HCT116 (cell line): ENCODE data around the gene GABBR2. TPM values are rescaled to one million over a fixed set of nuclear protein-coding genes. Genes with fewer than 3 reads are reported as not detected.

Experiments used
- ATAC-seq: fragments of 200-7000 bp; cut with Tn5 transposase; 2 replicates; pipeline ENCODE4 v1.9.1; 2020; ENCODE audit warnings: mild to moderate bottlenecking, moderate library complexity
- BruUV-seq: library from RNA; stranded (reverse); fragments of 400-500 nt; replicated peaks from 2 replicates; lab custom pipeline; 2021; lab: Mats Ljungman, UMichigan
- CTCF ChIA-PET: fragments of 300-600 bp; sonication (Branson Sonifier 250); formaldehyde crosslinking; loops from one replicate; lab custom pipeline; 2021; ENCODE audit warnings: antibody characterized with exemption; lab: Charles Lee
- POLR2A ChIA-PET: fragments of 300-600, 350-600 bp; sonication (Branson Sonifier 250); formaldehyde crosslinking; loops from one replicate; lab custom pipeline; 2021; ENCODE audit warnings: antibody characterized with exemption; lab: Charles Lee
- RAD21 ChIA-PET, 2 experiments: fragments of 300-600 bp; sonication (Branson Sonifier 250); formaldehyde crosslinking; loops; one replicate each; lab custom pipeline; 2023; ENCODE audit warnings: low total read pairs in 2 of 2; ENCODE audit not compliant: uncharacterized antibody in 2 of 2, unreplicated experiment in 2 of 2, low non-redundant PET in 1 of 2; lab: Charles Lee
- DNase-seq: peaks from one replicate; pipeline ENCODE4 v3.0.0-alpha.2; 2010; ENCODE audit warnings: low read depth, low spot score
- H2AFZ ChIP-seq: fragments of 200-600 bp; shearing (Covaris generic), sonication (generic); 2 replicates; pipeline ENCODE4 v1.6.1; 2017; ENCODE audit warnings: low read depth, mixed run types, mixed read lengths, antibody characterized with exemption, low read length; ENCODE audit not compliant: poor library complexity, severe bottlenecking
- H3K27ac ChIP-seq: 2 replicates; pipeline ENCODE4 v1.5.1; 2012; ENCODE audit warnings: low read depth, low read length
- H3K27me3 ChIP-seq: fragments of 200-600 bp; sonication (generic); 2 replicates; pipeline ENCODE4 v1.6.1; 2016; ENCODE audit warnings: mixed run types, low read length, mixed read lengths; ENCODE audit not compliant: insufficient read depth
- H3K36me3 ChIP-seq, 2 experiments: fragments of 200-500 bp in 1 of 2; fragments of 200-600 bp in 1 of 2; sonication (Bioruptor generic) in 1 of 2; sonication (generic) in 1 of 2; 2 replicates each; pipeline versions ENCODE4 v1.5.1 to v1.6.1; 2014 to 2016; ENCODE audit warnings: low read length in 2 of 2, inconsistent platforms in 1 of 2, mixed read lengths in 1 of 2, mixed run types in 1 of 2; ENCODE audit not compliant: insufficient read depth in 2 of 2, control insufficient read depth in 1 of 2
- H3K4me1 ChIP-seq, 2 experiments: fragments of 200-600 bp in 1 of 2; sonication (generic) in 1 of 2; 2 replicates each; pipeline versions ENCODE4 v1.5.1 to v1.6.1; 2012 to 2017; ENCODE audit warnings: low read length in 2 of 2, inconsistent platforms in 1 of 2, mild to moderate bottlenecking in 1 of 2, mixed read lengths in 1 of 2, mixed run types in 1 of 2, moderate library complexity in 1 of 2; ENCODE audit not compliant: insufficient read depth in 2 of 2, control insufficient read depth in 1 of 2
- H3K4me2 ChIP-seq: fragments of 200-600 bp; sonication (generic); 2 replicates; pipeline ENCODE4 v1.6.1; 2017; ENCODE audit warnings: mixed run types, low read length, mixed read lengths
- H3K4me3 ChIP-seq, 2 experiments: fragments of 200-600 bp in 1 of 2; sonication (generic) in 1 of 2; replicated peaks in 1 of 2; 2 replicates each; pipeline ENCODE4 v1.5.1; 2011 to 2016; ENCODE audit warnings: low read length in 2 of 2, control low read depth in 1 of 2, low read depth in 1 of 2, mild to moderate bottlenecking in 1 of 2, mixed read lengths in 1 of 2, mixed run types in 1 of 2
- H3K79me2 ChIP-seq: fragments of 200-600 bp; sonication (generic); 2 replicates; pipeline ENCODE4 v1.6.1; 2017; ENCODE audit warnings: mild to moderate bottlenecking, mixed run types, low read length, moderate library complexity, mixed read lengths; ENCODE audit not compliant: insufficient read depth
- H3K9ac ChIP-seq: fragments of 200-600 bp; sonication (generic); 2 replicates; pipeline ENCODE4 v1.6.1; 2016; ENCODE audit warnings: low read length, mixed read lengths
- H3K9me2 ChIP-seq: fragments of 200-600 bp; sonication (generic), shearing (Covaris generic); 2 replicates; pipeline ENCODE4 v1.6.1; 2017; ENCODE audit warnings: mixed run types, mild to moderate bottlenecking, moderate library complexity; ENCODE audit not compliant: insufficient read depth
- H3K9me3 ChIP-seq, 2 experiments: fragments of 200-500 bp in 1 of 2; fragments of 200-600 bp in 1 of 2; sonication (Bioruptor generic) in 1 of 2; sonication (generic) in 1 of 2; 2 replicates each; pipeline ENCODE4 v1.6.1; 2014 to 2017; ENCODE audit warnings: low read length in 2 of 2, mixed read lengths in 2 of 2, inconsistent platforms in 1 of 2, low read depth in 1 of 2, mild to moderate bottlenecking in 1 of 2, mixed run types in 1 of 2, moderate library complexity in 1 of 2; ENCODE audit not compliant: control insufficient read depth in 1 of 2, insufficient read depth in 1 of 2
- H4K20me1 ChIP-seq: fragments of 200-600 bp; sonication (generic), shearing (Covaris generic); 2 replicates; pipeline ENCODE4 v1.6.1; 2017; ENCODE audit warnings: mixed run types, mild to moderate bottlenecking, moderate library complexity; ENCODE audit not compliant: insufficient read depth
- CBX3 ChIP-seq: IDR thresholded peaks from 2 replicates; pipeline ENCODE4 v1.6.1; 2012; ENCODE audit warnings: low read depth
- CEBPB ChIP-seq: IDR thresholded peaks from 2 replicates; pipeline ENCODE4 v1.6.1; 2012; ENCODE audit warnings: low read depth
- MAX ChIP-seq: IDR thresholded peaks from 2 replicates; pipeline ENCODE4 v1.6.1; 2012
- SIN3A ChIP-seq: IDR thresholded peaks from 2 replicates; pipeline ENCODE4 v1.6.1; 2012; ENCODE audit warnings: low read depth
- YY1 ChIP-seq: IDR thresholded peaks from 2 replicates; pipeline ENCODE4 v1.6.1; 2011; ENCODE audit warnings: low read length, low read depth, moderate library complexity, mild to moderate bottlenecking; ENCODE audit not compliant: insufficient replicate concordance; ENCODE audit errors: extremely low read depth
- ZBTB33 ChIP-seq: IDR thresholded peaks from 2 replicates; pipeline ENCODE4 v1.6.1; 2011; ENCODE audit warnings: mild to moderate bottlenecking, low read length, moderate library complexity; ENCODE audit not compliant: insufficient replicate concordance; ENCODE audit errors: extremely low read depth
- ZNF274 ChIP-seq: fragments of 200-500 bp; sonication (Bioruptor generic); IDR thresholded peaks from 2 replicates; pipeline ENCODE4 v1.6.1; 2014; ENCODE audit warnings: mild to moderate bottlenecking, low read depth, low read length, inconsistent platforms
- intact Hi-C: fragments of 100-400 bp; cut with micrococcal nuclease; formaldehyde crosslinking; loops from 2 replicates; pipeline ENCODE4 v1.10.0; 2022
- total RNA-seq: library from RNA; stranded (reverse); gene quantifications from one replicate; pipeline ENCODE4 v1.2.1, GENCODE V29; 2021; ENCODE audit not compliant: unreplicated experiment

Gene GABBR2
- total RNA-seq, 1 experiment from 2014 or later, result 0.15 TPM

- Histone ChIP-seq H2AFZ (no peak overlapping the region), H3K9me3 (no peaks in the 10 kb centered on the region), H4K20me1 (no peaks in the 10 kb centered on the region), H3K9ac (no peak overlapping the region), H3K4me3 (no peak overlapping the region), H3K27me3 (no peaks in the 10 kb centered on the region), H3K27ac (no peak overlapping the region), H3K4me2 (no peak overlapping the region), H3K4me1 (no peaks in the 10 kb centered on the region), H3K9me2 (no peaks in the 10 kb centered on the region), H3K79me2 (no peaks in the 10 kb centered on the region), H3K36me3 (no peaks in the 10 kb centered on the region)
- BruUV-seq, result no TSS peak
- CTCF ChIA-PET, result interaction anchor here (1.4 kb wide), 1 partner anchor 207 kb away, joined by 7 read pairs; no protein-coding TSS in a partner anchor
- intact Hi-C loops, result loop anchor here (5.0 kb wide), 1 partner anchor 205 kb away; no protein-coding TSS in a partner anchor
- ATAC-seq (no peak), DNase-seq (no peak)
- RAD21 ChIA-PET, result no interaction called here
- POLR2A ChIA-PET, result no interaction called here
- TF ChIP-seq ZBTB33, result no peak
- no peak for TF ChIP-seq YY1
- TF ChIP-seq SIN3A, result no peak
- TF ChIP-seq ZNF274, result no peak
- TF ChIP-seq MAX, result no peak
- TF ChIP-seq CEBPB, result no peak
- no peak for TF ChIP-seq CBX3
These were observed 186.2 kb downstream of the GABBR2 start for GRCh38 chr9:98522487-98522886.

- Histone ChIP-seq H3K4me2 (no peak overlapping the region), H3K27me3 (no peaks in the 10 kb centered on the region), H2AFZ (no peak overlapping the region), H3K4me1 (no peaks in the 10 kb centered on the region), H3K9me2 (no peaks in the 10 kb centered on the region), H3K9me3 (no peaks in the 10 kb centered on the region)
- no TSS peak for BruUV-seq
- POLR2A ChIA-PET, result no interaction called here
- RAD21 ChIA-PET, result no interaction called here
- intact Hi-C loops, result loop anchor here (5.0 kb wide), 1 partner anchor 204 kb away; no protein-coding TSS in a partner anchor
- no peak for DNase-seq
- CTCF ChIA-PET, result no interaction called here
- ATAC-seq, result no peak
- TF ChIP-seq CBX3, result no peak
- TF ChIP-seq, all 23 proteins: peak for 0
- Histone ChIP-seq H4K20me1 (no peaks in the 10 kb centered on the region), H3K36me3 (no peaks in the 10 kb centered on the region), H3K4me3 (no peak overlapping the region), H3K79me2 (no peaks in the 10 kb centered on the region), H3K9ac (no peak overlapping the region), H3K27ac (no peak overlapping the region)
These were observed 187.6 kb downstream of the GABBR2 start for GRCh38 chr9:98521141-98521540.
